GM23338 (cell line): ENCODE data around the gene MORC2.

Experiments
- POLR2AphosphoS5 ChIP-seq: IDR thresholded peaks from 2 replicates; pipeline ENCODE4 v1.6.1; 2016; ENCODE audit warnings: antibody characterized with exemption, low read depth
- TF ChIP-seq, protein P1 (sequence below), 2 experiments: fragments of 200-600 bp in 1 of 2; sonication (generic) in 1 of 2; conservative IDR thresholded peaks; 2 replicates each; pipeline versions ENCODE4 v1.5.1 to v1.6.1; 2016 to 2017; ENCODE audit warnings: antibody characterized with exemption in 2 of 2, low read depth in 2 of 2, mild to moderate bottlenecking in 2 of 2, moderate library complexity in 1 of 2
- TF ChIP-seq, protein P2 (sequence below): IDR thresholded peaks from one replicate; pipeline ENCODE4 v1.6.1; 2018; ENCODE audit warnings: antibody characterized with exemption; ENCODE audit not compliant: unreplicated experiment

DNA sequence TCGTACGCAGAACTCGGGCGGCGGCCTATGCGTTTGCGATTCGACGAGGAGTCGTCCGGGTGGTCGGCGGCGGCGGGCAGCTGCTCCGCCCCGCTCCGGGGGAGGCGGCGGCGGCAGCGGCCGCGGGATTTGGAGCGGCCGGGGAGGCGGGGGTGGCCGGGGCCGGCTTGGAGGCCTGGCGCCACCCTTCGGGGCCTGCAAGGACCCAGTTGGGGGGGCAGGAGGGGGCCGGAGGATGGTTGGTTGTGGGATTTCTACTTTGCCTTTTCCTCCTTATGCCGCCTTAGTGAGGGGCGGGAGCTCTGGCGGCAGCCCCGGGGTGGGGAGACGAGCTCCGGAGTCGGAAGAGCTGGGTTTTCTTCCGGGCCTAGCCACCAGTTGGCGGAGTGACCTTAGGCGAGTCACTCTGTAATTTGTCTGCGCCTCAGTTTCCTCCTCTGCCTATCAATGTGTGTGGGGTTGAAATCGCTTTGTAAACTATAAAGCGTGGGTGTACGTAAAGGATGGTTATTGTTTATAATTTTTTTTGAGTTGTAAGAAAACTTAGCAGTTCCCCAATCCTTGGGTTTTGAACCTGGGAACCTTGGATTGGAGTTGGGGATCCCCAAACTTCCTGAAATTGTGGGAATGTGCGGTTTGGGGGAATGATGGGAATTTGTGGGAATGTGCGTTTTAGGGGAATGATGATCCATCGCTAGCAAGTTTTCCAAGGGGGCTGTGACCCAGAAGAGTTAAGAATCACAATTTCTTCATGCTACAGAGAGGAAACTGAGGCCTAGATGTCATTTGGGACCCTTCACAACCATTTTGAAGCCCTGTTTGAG, 1.2 kb upstream of the MORC2 start:
- no peak for TF ChIP-seq POLR2AphosphoS5
- TF ChIP-seq, protein P1, sequence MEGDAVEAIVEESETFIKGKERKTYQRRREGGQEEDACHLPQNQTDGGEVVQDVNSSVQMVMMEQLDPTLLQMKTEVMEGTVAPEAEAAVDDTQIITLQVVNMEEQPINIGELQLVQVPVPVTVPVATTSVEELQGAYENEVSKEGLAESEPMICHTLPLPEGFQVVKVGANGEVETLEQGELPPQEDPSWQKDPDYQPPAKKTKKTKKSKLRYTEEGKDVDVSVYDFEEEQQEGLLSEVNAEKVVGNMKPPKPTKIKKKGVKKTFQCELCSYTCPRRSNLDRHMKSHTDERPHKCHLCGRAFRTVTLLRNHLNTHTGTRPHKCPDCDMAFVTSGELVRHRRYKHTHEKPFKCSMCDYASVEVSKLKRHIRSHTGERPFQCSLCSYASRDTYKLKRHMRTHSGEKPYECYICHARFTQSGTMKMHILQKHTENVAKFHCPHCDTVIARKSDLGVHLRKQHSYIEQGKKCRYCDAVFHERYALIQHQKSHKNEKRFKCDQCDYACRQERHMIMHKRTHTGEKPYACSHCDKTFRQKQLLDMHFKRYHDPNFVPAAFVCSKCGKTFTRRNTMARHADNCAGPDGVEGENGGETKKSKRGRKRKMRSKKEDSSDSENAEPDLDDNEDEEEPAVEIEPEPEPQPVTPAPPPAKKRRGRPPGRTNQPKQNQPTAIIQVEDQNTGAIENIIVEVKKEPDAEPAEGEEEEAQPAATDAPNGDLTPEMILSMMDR (conservative IDR thresholded peaks at IDR 0.05; ENCODE audit: low read depth in 2 of 2): no peak
- TF ChIP-seq, protein P2, sequence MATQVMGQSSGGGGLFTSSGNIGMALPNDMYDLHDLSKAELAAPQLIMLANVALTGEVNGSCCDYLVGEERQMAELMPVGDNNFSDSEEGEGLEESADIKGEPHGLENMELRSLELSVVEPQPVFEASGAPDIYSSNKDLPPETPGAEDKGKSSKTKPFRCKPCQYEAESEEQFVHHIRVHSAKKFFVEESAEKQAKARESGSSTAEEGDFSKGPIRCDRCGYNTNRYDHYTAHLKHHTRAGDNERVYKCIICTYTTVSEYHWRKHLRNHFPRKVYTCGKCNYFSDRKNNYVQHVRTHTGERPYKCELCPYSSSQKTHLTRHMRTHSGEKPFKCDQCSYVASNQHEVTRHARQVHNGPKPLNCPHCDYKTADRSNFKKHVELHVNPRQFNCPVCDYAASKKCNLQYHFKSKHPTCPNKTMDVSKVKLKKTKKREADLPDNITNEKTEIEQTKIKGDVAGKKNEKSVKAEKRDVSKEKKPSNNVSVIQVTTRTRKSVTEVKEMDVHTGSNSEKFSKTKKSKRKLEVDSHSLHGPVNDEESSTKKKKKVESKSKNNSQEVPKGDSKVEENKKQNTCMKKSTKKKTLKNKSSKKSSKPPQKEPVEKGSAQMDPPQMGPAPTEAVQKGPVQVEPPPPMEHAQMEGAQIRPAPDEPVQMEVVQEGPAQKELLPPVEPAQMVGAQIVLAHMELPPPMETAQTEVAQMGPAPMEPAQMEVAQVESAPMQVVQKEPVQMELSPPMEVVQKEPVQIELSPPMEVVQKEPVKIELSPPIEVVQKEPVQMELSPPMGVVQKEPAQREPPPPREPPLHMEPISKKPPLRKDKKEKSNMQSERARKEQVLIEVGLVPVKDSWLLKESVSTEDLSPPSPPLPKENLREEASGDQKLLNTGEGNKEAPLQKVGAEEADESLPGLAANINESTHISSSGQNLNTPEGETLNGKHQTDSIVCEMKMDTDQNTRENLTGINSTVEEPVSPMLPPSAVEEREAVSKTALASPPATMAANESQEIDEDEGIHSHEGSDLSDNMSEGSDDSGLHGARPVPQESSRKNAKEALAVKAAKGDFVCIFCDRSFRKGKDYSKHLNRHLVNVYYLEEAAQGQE: no peak
